ENCODE results near the gene ADAMTS8.

GRCh38 chr11:130370845-130371590 lies 57.4 kb downstream of the ADAMTS8 start:
- TF ChIP-seq, protein P1, sequence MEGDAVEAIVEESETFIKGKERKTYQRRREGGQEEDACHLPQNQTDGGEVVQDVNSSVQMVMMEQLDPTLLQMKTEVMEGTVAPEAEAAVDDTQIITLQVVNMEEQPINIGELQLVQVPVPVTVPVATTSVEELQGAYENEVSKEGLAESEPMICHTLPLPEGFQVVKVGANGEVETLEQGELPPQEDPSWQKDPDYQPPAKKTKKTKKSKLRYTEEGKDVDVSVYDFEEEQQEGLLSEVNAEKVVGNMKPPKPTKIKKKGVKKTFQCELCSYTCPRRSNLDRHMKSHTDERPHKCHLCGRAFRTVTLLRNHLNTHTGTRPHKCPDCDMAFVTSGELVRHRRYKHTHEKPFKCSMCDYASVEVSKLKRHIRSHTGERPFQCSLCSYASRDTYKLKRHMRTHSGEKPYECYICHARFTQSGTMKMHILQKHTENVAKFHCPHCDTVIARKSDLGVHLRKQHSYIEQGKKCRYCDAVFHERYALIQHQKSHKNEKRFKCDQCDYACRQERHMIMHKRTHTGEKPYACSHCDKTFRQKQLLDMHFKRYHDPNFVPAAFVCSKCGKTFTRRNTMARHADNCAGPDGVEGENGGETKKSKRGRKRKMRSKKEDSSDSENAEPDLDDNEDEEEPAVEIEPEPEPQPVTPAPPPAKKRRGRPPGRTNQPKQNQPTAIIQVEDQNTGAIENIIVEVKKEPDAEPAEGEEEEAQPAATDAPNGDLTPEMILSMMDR (IDR thresholded peaks at IDR 0.05) = peak in 1 of 7 experiments; percentile 7
- TF ChIP-seq POLR2AphosphoS5 (IDR thresholded peaks at IDR 0.05) = no peak

All from stomach (tissue), 4 donors.